ENCODE results near the gene MAP3K6.

Gene MAP3K6

DNA sequence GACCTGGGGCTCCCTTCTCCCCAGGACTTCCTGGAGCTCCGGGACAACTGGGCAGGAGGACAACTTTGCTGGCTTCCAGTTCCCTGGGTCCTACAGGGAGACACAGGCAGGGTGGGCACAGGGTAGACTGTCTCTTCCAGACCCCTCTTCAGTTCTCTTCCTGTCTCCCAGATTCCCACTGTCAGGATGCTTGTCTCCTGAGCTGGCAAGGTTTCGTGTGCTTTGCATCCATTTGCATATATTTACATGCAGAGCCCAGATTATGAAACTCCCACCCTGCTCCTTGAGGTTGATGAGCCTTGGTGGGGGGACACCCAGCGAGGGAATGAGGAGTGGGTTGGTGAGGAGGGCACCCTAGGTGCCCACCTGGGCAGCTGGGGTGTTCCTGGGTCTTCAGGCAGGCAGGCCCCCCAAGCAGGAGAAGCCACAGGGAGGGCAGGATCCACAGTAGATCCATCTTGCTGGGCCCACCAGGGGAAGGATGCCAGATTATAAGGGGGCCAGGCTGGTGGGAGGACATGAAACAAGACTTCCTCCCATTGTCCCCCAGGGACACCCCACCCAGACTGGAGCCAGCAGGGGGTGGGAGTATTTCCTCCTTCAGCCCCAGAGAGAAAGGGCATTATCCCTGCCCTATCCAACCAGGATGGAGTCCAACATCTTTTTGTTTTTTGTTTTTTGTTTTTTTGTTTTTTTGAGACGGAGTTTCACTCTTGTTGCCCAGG, 7.8 kb upstream of the MAP3K6 start, which contains the start of gene FCN3:
FCN3 (minus strand) TSS at position 463 of the 725 bp plus-strand sequence; CDS start at position 457, 6 bp downstream.
- DNase-seq = no peak

GRCh38 chr1:27372808-27373690, 6.3 kb upstream of the MAP3K6 start:
- DNase-seq = no peak

GRCh38 chr1:27372022-27372807, 5.5 kb upstream of the MAP3K6 start:
- no peak for DNase-seq

- DNase-seq = peak; percentile 22
These were observed 2.3 kb upstream of the MAP3K6 start for GRCh38 chr1:27368869-27369582.

DNA sequence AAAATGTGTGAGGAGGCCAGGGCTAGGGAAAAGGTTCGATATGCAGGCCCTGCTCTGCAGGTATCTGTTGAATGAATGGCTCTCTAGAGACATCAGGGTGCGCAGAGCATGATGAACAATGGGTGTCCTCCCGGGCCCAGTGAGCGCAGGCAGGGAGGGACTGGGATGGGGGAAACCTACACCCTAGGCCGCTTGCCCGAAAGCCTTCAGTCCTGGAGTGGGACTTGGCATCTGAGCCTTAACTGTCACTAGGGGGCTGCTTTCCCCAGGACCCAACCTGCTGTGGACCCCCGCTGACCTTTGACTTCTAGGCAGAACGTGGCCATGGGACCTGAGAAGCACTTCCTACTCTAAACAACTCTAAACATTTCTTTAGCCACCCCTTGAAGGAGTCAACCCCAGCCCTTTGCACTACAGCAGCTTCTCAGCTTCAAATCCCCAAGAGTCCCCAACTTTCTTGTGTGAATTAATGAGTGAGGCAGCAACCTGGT, 444 bp upstream of the MAP3K6 start:
- no peak for DNase-seq

DNA sequence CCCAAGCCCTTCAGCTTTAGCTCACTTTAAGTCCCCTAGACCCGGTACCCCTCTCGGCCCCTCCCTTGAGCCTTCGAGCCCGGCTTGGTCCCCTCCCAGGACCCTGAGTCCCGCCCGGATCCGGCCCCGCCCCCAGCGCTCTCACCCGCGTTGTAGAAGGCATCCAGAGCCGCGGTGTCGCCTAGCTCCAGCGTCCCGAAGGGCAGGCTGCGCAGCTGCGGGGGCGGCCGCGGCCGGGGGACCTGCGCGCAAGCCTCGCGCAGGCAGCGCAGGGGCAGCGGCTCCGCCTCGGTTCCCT, 699 bp downstream of the MAP3K6 start:
- DNase-seq = peak; percentile 9

- peak; percentile 43 for DNase-seq
These were observed 1.2 kb downstream of the MAP3K6 start for GRCh38 chr1:27365372-27366112.

DNA sequence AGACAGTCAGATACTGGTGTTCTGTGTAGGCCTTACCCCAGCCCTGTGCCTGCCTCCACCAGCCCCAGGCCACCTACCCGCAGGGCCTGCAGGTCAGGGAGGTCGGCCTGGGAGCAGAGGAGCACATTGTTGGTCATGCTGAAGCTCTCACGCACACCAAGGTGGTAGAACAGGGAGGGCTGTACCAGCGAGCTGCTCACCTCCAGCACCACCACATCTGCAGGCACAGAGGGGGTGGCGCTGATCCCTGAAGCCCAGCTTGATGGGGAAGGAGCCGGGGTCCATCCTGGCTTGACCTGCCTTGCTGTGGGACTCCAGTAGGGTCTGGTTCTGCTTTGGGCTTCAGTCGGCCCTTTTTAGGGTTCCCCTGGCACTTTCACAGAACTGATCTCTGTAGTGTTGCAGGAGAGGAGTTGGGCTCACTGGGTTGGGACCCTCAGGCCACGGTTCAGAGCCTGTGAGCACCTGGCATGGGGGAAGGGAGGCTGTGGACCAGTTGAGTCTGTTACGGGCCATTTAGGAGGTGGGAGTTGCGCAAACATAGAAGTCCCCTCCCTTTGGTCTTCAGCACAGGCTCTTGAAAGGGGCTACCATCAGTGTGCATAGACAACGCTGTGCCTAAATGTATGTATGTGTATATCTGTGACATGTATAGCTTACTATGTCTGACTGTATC, 1.9 kb downstream of the MAP3K6 start:
- DNase-seq = no peak

DNA sequence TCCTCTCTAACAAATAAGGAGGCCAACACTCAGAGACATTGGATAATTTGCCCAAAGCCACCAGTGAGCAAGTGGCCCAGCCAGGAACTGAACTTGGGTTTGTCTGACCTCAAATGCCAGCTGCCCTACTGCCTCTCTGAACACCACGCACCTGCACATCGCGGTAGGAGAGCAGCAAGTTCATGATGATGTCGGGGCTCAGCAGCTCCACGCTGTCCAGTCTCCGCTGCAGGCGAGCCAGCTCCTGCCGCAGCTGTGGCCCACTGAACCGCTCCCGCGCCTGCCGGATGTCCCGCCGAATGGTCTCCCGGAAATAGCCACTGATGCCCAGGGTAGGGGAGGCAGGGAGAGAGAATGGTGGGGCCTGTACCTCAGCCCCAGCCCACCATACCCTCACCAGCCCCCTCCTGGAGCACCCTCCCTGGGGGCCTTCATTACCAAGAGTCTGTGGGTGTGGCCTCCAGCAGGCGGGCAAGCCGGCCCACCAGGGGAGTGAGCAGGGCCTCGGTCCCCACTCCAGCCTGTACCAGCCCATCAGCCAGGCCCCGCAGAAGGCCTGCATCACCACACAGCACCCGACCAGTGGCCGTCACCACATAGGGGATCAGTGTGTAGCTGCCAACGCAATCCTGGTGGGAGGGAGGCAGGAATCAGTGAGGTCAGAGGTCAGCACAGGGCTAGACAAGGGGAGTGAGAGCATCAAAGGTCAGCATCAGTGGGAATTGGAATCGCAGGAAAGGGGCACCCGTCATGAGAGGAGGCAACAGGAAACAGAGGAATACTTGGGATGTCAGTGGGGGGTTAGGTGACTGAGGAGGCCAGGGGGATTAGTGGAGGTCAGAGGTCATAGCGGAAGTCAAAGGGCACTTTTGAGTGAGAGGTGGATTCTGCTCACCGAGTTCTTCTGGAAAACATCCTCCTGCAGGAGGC, 2.7 kb downstream of the MAP3K6 start:
- DNase-seq = no peak

DNA sequence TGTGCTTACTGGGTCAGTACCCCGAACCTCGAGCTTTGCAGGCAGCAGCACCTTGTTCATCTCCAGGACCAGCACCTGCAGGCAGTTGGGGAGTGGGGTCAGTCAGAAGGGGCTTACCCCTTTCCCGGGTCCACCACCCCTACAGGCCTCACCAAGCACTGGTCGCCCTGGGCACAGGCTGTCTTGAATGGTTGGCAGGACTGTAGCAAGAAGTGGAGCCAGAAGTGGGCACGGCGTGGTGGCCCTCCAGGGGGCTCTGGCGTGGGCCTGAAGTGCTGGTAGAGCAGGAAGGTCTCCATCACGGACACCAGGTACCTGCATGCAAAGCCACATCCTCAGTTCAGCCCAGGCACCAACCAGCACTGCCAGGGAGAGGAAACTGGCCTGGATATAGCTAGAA, 5.2 kb downstream of the MAP3K6 start:
- no peak for DNase-seq

- DNase-seq = no peak
These were observed 5.7 kb downstream of the MAP3K6 start for GRCh38 chr1:27361044-27361402.

GRCh38 chr1:27360159-27361043, 6.4 kb downstream of the MAP3K6 start:
- DNase-seq = no peak

DNA sequence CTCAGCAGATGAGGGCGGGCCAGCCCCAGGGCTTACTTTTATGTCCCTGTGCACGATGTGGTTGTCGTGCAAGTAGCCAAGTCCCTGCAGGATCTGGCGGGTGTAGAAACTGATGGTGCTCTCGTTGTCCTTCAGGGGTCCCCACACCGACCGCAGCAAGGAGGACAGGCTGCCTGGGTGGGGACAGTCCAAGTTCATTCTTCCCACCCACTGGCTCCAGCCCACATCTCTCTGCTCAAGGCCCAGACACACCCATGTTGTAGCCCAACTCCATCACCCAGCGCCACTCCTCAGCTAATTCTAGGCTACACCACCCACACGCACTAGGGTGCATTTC, 7.0 kb downstream of the MAP3K6 start:
- DNase-seq = no peak

GRCh38 chr1:27358928-27359313, 7.8 kb downstream of the MAP3K6 start:
- no peak for DNase-seq

DNA sequence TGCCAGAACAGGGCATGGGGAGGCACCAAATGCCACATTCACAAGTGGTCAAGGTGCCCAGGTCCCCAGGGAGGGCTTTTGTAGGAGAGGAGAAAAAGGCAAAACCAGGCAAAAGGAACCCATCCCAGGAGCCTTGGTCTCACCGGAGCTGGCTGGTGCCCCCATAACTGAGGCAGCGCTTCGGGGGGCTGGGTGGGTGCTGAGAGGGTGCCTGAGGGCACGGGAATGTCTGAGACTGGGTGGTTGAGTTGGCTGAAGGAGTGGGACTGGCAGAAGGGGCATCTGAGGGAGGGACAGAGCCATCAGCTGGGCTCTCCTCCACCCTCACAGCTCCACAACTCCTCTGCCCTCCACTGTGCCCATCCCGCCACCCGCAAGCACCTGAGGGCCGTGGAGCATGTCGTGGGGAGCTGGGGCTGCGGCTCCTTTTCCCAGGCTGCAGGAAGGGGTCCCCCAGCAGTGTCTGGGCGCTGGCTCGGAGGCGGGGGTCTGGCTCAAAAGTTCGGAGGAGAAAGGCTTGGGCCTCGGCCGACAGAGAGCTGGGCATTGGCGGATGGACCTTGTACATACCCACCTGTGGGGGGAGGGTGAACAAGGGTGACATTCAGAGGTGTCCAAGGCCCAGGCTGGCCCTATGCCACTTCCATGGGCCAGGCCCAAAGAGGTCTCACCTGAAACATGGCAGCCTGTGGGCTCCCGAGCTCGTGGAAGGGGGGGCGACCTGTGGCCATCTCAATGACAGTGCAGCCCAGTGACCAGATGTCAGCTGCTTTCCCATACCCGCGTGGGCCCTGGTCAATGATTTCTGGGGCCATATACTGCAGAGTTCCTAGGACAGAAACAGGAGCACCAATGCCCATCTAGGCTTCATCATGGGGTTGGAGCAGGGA, 8.5 kb downstream of the MAP3K6 start:
- no peak for DNase-seq

- no peak for DNase-seq
These were observed 9.3 kb downstream of the MAP3K6 start for GRCh38 chr1:27357281-27358037.

- DNase-seq = no peak
These were observed 10.0 kb downstream of the MAP3K6 start for GRCh38 chr1:27356619-27357280.
